ENCODE results near the gene FSTL5.

Gene FSTL5

DNA sequence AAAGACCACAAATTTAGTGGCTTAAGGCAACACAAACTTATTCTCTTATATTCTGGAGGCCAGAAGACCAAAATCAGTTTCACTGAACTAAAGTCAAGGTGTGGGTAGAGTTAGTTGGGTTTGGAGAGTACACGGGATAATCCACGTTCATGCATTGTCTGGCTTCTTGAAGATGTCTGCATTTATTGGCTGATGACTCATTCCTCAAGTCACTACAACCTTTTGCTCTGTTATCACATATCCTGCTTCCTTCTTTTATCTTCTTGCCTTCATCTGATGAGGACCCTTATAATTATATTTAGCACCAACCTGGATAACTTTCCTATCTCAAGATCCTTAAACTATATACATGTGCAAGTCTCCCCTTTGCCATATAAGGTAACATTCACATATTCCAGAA is 590.0 kb downstream of the FSTL5 start:
- no peak for DNase-seq

DNA sequence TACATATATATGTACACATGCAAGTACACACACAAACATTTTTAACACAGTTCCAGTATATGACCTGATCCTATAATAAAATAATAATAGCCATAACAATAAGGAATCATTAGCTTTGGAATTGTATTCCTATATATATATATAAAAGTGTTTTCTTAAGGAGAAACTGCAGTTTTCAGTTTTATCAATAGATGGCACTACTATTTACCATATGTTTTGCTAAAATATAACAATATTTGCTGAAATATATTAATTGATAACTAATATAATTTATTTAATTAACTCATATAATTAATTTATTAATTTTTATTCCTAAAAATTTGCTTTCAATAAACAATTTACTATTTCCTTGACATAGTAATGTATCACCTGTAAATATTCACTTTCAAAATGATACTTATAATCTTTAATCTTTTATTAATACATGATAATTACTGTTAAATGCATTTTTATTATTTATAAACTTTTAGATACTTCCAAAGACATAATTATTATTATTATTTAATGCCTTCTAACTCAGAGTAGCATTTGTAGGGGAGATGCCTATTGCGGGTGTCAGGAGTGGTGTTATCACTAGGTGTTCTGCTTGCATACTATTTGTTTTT is 599.5 kb downstream of the FSTL5 start:
- no peak for DNase-seq

DNA sequence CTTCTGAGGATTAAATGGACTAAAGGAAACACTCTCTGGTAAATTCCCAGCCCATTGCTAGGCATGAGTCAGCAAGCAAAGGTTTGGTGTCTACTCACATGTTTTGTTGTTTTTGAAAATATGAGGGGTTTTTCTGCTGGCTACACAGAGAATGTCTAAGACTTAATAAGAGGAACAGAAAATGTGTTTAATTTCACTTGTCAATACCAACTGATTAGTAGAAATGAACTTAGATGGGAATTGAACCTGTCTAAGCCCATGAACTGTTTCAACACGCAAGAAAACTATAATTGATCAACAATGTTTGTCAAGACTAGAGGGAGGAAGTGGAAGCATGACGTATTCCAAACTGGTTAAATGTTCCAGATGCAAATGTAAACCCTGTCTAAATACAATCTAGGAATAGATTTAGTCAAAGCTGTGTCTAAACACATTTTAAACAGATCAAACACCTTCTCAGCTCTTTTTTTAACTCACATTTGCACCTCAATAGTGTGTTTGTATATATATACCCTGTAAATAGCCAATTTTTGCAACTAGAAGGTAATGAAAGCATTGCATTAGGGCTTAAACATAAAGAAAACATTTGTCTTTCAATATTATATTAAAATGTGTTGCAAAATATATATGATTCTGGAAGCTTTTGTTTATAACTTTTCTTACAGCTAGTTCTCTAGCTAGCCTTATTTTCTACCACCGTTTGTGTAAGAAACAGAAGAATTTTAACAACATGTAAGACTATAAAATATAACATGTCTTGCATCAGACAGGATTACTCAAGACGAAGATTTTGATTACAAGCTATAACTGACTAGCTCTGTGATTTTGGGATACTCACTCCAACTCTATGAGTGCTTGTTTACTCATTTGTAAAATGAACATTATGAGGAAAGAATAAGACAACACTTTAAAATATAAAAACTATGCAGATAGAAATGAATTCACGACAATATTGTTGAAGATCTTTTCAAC is 607.8 kb downstream of the FSTL5 start:
- DNase-seq: no peak

GRCh38 chr4:161554372-161554990 is 609.3 kb downstream of the FSTL5 start:
- DNase-seq: no peak

GRCh38 chr4:161546902-161547301 is 616.9 kb downstream of the FSTL5 start:
- peak; percentile 42 for DNase-seq

DNA sequence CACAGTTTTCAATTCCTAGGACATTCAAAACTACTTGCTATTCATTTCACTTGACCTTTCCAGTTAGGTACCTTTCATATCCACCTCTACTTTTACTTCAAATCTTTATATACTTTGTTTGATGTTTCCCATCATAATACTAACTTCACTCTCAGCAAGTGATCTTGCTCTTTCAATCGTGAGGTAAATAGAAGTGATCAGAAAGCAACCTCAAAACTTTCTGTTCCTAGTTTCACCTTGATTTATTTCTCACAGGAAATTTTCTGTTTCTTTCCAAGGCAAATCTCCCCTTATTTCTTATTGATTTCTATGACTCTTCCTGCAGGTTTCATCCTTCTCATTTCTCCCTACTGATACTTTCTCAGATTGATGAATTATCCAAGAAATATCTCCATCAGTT is 623.5 kb downstream of the FSTL5 start:
- DNase-seq: no peak

GRCh38 chr4:161538941-161539340 is 624.9 kb downstream of the FSTL5 start:
- no peak for DNase-seq

DNA sequence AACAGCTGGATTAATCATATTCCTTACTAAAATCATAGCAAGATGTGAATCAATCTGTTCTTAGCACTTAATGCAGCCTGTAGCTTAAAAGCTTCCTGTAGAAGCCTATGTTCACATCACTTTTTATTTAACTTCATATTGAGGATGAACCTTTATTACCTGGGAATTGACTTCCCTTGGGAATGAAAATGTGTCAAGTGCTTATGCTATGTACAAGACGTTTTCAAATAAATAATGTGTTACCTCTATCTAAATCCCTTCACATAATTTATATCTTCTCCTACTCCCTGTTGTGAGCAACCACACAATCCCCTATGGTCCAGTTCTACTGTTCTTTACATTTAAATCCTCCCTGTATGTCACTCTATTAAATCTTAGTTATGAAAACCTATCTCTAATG is 633.1 kb downstream of the FSTL5 start:
- no peak for DNase-seq

GRCh38 chr4:161525121-161525520 is 638.7 kb downstream of the FSTL5 start:
- no peak for DNase-seq

GRCh38 chr4:161522031-161522430 is 641.8 kb downstream of the FSTL5 start:
- DNase-seq: no peak

GRCh38 chr4:161519611-161520010 is 644.2 kb downstream of the FSTL5 start:
- DNase-seq: no peak

DNA sequence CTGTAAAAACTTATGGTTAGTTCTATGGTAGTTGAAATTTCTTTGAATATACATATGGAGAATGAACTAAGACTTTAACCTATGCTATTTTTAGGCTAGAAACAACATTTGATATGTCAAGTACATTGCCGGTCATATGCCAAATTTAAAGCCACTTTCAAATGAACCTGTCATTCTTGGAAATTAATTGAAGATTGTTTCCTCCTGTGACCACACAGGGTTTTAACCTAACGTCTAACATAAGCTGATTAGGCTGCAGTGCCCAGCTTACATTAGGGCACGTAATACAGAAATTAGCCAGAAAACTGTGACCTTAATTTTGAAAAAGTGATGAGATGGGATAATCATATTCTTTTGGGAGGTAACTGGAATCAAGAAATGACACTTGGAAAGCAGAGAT is 645.9 kb downstream of the FSTL5 start:
- DNase-seq: no peak

- DNase-seq: no peak
These were observed 658.7 kb downstream of the FSTL5 start for GRCh38 chr4:161505141-161505540.

DNA sequence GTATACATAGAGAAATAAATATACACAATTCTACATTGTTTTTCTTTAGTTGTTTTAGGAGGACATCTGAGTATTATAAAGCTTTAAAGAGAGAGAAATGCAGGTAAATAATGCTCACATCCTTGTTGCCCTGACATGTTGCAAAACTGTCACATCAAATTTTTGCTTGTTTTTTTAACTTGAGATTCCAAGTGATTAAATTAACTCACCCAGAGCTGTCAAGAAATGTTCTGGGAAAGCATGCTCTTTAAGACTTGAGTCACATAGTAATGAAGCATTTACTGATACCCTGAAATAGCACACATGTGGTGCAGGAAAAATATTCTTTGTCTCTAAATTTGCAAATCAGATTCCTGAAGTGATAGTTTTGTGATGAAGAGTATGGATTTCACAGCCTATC is 665.6 kb downstream of the FSTL5 start:
- DNase-seq: no peak

DNA sequence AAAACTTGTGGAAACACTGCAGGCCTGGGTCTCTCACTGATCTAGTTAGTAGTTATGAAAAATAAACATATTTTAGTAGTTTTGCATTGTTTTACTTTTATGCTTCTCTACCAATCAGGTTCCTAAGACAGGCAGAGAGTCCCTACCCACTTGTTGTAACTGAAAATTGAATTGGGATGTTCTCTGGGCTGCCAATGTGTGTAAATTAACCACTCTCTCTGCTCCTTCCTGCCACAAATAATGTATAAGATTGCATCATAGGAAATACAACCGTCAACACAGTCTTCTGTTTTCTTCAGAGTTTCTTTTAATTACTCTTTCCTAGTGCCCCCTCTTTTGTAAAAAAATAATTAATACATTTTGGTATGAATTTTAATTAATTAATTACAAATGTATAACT is 677.3 kb downstream of the FSTL5 start:
- no peak for DNase-seq

GRCh38 chr4:161466316-161466715 is 697.5 kb downstream of the FSTL5 start:
- no peak for DNase-seq

GRCh38 chr4:161463436-161463835 is 700.4 kb downstream of the FSTL5 start:
- DNase-seq: no peak

DNA sequence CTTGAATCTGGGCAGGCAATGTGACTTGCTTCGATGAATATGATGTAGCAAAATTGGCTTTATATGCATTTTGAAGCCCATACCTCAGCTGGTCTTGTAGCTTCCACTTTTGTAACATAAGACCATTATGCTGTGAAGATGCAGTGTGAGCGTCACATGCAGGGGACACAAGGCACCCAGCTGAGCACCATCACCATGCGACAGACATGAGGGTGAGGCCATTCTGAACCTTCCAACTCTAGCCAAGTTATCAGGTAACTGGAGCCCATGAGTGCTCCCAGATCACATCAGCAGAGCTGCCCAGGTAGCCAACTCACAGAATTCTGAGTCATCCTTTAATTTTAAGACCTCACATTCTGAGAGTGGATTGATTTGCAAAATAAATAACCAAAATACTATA is 705.9 kb downstream of the FSTL5 start:
- DNase-seq: no peak

DNA sequence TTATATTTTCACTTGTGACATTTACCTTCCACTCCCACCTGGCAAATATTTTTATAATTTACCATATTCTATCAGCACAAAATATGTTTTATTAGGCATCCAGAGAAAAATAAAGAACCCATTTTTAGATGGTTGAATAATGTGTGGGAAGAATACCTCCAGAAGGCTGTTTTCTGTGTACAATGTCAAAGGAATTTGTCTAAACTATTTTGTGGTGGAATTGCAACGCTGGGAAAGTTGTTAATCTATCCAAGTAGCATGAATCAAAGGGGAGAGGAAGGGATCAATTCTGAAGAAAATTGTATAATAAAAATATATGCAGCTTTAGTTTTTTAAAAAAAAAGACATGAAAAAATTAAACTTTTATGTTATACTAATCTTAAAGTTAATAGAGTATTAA is 706.5 kb downstream of the FSTL5 start:
- DNase-seq: no peak

DNA sequence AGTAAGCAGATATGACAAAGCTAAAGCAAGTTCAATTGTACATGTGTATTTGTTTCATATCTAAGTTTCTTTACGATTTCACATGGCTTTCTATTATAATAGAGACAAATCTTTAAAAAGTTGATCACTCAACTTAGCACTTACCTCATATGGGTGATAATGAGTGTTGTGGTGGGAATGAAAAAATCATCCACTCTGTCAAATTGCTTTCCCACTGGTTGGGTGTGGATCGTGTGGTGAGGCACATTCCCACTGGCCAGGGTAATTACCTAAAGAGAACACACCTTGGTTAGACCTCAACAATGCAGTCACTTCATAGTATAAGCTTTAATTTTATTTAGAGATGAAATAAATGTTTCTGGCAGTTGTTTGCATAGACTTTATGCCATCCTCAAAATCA is 708.9 kb downstream of the FSTL5 start:
- DNase-seq: no peak

GRCh38 chr4:161448550-161449180 is 715.1 kb downstream of the FSTL5 start:
- DNase-seq: no peak

DNA sequence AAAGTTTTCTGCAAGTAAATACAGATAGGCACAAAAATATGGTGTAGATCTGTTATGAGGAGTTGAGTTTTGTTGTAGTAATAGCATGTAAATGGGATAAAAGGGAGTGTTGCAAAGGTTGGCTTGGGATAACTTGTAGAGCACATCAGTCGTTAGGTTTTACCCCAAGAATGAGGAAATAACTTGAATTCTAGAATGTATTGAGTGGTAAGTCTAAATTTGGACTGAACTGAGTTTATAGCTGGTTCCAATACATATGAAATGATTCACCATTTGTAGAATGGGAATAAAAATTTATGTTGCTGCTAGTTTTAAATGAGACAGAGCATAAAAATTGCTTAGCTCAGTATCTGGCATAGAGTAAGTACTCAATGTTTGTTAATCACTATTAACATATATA is 719.2 kb downstream of the FSTL5 start:
- DNase-seq: no peak

- no peak for DNase-seq
These were observed 720.9 kb downstream of the FSTL5 start for GRCh38 chr4:161442921-161443320.

DNA sequence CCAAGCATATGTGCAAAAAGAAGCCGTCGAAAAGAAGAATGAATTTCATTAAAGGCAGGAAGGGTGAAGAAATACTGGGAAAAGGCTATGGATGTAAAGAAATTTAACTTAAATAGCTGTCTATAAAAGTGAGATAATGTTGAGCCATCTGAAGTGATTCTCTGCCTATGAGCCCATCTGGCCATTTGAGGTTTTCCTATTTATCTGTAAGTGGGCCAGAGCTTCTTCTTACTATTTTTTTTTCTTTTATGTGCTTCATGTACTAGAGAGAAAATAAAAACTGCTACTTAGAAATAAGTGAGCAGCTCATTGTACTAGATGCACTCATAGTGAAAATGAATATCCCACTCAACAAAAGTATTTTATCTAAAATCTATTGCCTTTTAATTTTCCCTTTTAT is 725.7 kb downstream of the FSTL5 start:
- no peak for DNase-seq
